ENCODE measurements around the gene PRAMEF12.
"Not testable (repeated sequence)": the region's sequence is repeated elsewhere in the genome, so short reads cannot be mapped to it uniquely, and the experiment has no call there.

Gene PRAMEF12

GRCh38 chr1:12771186-12771585, 2.4 kb upstream of the PRAMEF12 start:
- no peak for DNase-seq

GRCh38 chr1:12772520-12772919, 1.0 kb upstream of the PRAMEF12 start:
- DNase-seq = no peak

GRCh38 chr1:12774801-12775345, 1.3 kb downstream of the PRAMEF12 start:
- DNase-seq = no peak

- no peak for DNase-seq
Measured at GRCh38 chr1:12775443-12775842, 1.9 kb downstream of the PRAMEF12 start.

GRCh38 chr1:12776801-12777557, 3.4 kb downstream of the PRAMEF12 start:
- no peak for DNase-seq

GRCh38 chr1:12778061-12778460, 4.5 kb downstream of the PRAMEF12 start:
- no peak for DNase-seq

- no peak for DNase-seq
Measured at GRCh38 chr1:12778907-12779306, 5.4 kb downstream of the PRAMEF12 start.

GRCh38 chr1:12781488-12781887, 8.0 kb downstream of the PRAMEF12 start:
- not testable (repeated sequence) for DNase-seq

GRCh38 chr1:12783783-12784182, 10.2 kb downstream of the PRAMEF12 start:
- DNase-seq = not testable (repeated sequence)

- not testable (repeated sequence) for DNase-seq
Measured at GRCh38 chr1:12784729-12785128, 11.2 kb downstream of the PRAMEF12 start.

- DNase-seq = not testable (repeated sequence)
Measured at GRCh38 chr1:12791097-12791496, 17.6 kb downstream of the PRAMEF12 start, which contains the start of gene PRAMEF1. Gene PRAMEF1 (plus strand): TSS chr1:12791397. CDS start chr1:12793228, 1,831 bp downstream.

GRCh38 chr1:12798911-12799310, 25.4 kb downstream of the PRAMEF12 start:
- no peak for DNase-seq

- no peak for DNase-seq
Measured at GRCh38 chr1:12799730-12800129, 26.2 kb downstream of the PRAMEF12 start.

GRCh38 chr1:12809933-12810332, 36.4 kb downstream of the PRAMEF12 start:
- no peak for DNase-seq

- peak; percentile 73 for DNase-seq
Measured at GRCh38 chr1:12810691-12811408, 37.3 kb downstream of the PRAMEF12 start.

- peak; percentile 19 for DNase-seq
Measured at GRCh38 chr1:12811409-12811784, 37.9 kb downstream of the PRAMEF12 start.

- DNase-seq = not testable (repeated sequence)
Measured at GRCh38 chr1:12819061-12819460, 45.5 kb downstream of the PRAMEF12 start.
